ENCODE results near the gene DGKQ.
A peak's percentile ranks its signal among the peaks of the same experiment; 100 is the strongest.
"Not testable (repeated sequence)": the region's sequence is repeated elsewhere in the genome, so short reads cannot be mapped to it uniquely, and the experiment has no call there.

The DGKQ gene

DNA sequence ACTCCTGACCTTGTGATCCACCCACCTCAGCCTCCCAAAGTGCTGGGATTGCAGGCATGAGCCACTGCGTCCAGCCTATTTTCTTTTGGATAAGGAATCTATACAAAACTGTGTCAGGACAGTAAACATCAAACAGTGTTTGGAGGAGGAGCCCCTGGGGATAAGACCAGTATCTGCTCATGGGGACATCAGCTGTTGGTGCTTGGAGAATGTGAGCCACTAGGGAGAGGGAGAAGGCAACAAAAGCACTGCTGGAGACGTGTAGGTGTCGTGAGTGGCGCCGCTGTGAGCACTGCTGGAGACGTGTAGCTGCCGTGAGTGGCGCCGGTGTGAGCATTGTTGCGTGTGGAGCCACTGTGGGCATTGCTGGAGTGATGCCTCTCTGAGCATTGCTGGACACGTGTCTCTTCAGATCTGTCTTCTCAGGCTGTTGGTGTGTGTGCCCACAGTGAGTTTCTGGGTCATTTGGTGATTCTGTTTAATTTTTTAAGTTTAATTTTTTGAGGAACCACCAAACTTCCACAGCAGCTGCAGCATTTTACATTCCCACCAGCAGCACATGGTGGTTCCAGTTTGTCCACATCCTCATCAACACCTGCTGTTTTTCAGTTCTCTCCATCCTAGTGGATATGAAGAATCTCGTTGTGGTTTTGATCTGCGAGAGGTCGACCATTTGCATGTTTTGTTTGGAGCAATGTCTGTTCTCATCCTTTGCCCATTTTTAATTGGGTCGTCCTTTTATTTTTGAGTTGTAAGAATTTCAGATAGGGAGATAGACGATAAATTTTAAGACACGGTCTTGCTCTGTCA is 19.0 kb downstream of the DGKQ start:
- H3K4me3 ChIP-seq (ENCODE audit: low read depth, low read length), result no peak overlapping the region
- DNase-seq (ENCODE audit: low read depth), result no peak

DNA sequence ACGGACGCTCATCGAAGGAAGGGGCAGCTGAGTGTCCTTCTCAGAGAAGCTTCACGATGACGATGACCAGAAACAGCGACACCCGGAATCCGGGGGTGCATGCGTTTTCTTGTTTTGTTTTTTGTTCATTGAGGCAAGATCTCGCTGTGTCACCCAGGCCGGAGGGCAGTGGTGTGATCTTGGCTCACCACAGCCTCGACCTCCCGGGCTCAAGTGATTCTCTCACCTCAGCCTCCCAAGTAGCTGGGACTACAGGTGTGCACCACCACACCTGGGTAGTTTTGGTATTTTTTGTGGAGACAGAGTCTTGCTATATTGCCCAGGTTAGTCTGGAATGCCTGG is 19.8 kb downstream of the DGKQ start:
- H3K4me3 ChIP-seq (ENCODE audit: low read depth, low read length), result no peak overlapping the region
- no peak for DNase-seq (ENCODE audit: low read depth)

DNA sequence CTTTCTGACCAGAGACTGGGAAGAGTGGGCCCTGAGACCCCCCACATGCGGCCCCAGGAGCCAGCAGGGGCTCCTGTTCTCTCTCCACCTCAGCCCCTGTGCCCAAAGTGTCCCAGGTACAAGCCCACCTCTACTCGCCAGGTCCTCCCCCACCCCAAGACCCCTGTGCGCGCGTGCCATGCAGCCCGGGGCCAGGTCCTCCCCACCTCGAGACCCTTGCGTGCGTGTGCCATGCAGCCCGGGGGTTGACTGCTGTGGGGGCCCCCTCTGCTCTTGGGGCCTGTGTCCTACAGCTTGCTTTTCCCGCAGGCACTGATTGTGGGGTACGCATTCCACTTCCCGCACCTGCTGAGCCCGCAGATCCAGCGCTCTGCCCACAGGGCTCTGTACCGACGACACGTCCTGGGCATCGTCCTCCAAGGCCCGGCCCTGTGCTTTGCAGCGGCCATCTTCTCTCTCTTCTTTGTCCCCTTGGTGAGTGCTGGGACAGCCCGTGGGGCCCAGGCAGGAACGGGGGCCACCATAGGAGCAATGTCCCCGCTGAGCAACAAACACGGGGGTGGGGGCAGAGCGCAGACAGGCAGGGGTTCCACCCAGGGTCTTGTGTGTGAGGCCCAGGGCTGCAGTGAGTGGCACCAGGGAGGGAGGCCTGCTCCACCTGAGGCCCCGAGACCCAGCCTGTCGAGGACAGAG is 20.3 kb downstream of the DGKQ start:
- DNase-seq (ENCODE audit: low read depth), result no peak

DNA sequence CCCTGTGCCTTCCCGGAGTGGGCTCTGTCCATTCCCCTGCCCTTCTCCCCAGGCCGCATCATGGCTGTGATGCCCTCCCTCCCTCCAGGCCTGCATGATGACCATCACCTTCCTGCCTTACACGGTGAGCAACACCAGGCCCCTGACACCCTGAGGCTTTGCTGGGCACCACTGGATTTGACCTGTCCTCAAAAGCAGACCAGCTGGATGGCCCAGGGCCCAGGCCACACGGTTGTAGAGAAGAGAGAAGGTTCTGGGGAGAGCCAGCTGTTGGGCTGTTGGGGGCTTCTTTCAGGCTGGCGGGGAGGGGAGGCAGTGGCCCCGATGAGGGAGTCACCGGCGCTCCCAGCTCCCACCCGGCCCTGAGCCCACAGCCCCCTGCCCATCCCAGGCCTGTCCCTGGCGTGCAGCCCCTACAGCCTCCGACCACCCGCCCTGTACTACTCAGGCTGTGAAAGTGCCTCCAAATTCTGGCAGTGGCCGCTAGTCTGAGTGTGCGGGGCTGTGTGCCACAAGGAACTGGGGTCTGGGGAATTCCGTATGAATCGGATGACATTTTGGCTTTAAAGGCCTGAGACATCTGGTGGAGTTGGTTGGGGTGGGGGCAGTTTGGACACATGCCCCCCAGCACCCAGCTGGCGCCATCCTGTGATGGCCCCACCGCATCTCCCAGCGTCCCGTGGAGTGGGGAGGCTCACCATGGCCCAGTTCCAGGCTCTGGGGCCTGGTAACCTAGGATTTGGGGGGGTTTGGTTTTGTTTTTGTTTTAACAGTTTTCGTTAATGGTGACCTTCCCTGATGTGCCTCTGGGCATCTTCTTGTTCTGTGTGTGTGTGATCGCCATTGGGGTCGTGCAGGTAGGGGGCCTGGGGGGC is 21.5 kb downstream of the DGKQ start:
- DNase-seq (ENCODE audit: low read depth), result no peak
- no peak overlapping the region for H3K4me3 ChIP-seq (ENCODE audit: low read depth, low read length)

More for the DNA sequence above, 20.3 kb downstream of the DGKQ start:
- H3K4me3 ChIP-seq (ENCODE audit: low read depth, low read length), result no peak overlapping the region

DNA sequence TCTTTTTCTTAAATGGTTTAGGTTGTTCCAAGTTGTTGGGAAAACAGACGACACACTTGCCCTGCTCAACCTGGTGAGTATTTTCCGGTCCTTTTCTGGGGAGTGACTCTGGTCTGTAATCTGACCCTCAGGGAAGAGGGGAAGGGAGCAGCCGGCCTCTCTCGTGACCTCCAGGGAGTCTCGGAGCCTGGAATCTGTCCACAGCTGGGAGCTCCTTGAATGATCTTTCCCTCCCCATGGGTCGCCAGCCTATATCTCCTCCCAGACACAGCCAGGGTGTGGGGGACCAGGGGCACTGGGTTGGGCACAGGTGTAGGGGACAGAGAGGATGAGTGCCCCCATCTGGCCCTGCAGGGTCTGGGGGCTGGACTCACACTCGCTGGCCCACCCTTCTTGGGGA is 22.2 kb downstream of the DGKQ start:
- no peak for DNase-seq (ENCODE audit: low read depth)
- H3K4me3 ChIP-seq (ENCODE audit: low read depth, low read length), result no peak overlapping the region

DNA sequence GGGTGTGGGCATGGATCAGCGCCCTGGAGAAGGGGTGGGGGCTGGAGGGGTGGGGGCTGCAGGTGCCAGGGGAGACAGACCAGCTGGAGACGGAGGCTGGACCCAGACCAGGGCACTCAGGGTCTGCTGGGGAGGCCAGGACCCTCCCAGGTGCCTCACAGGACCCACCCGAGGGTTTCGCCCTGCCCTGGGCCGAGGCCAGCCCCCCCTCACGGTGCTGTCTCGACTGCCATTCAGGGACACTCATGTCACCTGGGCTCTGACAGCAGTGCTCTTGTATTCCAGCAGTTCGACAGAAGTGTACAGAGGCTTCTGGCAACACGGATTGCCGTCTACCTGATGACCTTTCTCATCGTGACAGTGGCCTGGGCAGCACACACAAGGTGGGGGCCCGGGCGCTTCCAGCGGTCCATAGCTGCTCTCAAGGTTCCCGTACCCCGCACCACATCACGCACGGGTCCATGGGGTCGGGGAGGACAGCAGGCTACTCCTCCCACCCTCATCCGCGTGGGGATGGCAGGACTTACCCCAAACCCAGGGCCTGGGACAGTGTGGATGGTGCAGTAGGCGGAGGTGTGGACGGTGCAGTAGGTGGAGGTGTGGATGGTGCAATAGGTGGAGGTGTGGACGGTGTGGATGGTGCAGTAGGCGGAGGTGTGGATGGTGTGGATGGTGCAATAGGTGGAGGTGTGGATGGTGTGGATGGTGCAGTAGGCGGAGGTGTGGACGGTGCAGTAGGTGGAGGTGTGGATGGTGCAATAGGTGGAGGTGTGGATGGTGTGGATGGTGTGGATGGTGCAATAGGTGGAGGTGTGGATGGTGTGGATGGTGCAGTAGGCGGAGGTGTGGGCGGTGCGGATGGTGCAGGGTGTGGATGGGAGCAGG is 23.0 kb downstream of the DGKQ start:
- H3K4me3 ChIP-seq (ENCODE audit: low read depth, low read length), result no peak overlapping the region
- no peak for DNase-seq (ENCODE audit: low read depth)

DNA sequence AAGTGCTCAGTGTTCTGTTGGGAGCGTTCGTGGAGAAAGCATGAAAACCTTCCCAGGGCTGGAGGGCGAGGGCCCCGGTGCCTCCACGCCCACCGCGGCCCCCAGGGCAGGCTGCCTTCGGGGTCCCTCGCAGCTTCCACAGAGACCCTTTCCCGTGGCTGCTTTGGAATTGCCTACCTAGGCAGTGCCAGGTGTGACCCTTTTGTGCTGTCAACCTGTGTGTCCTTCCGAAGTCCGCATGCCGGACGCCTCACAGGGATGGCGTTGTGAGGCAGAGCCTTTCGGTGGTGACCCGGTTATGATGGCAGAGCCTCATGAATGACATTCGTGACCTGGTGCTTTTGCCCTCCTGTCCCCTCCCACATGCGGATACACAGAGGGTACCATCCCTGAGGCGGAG is 23.7 kb downstream of the DGKQ start:
- no peak for DNase-seq (ENCODE audit: low read depth)
- H3K4me3 ChIP-seq (ENCODE audit: low read depth, low read length), result no peak overlapping the region

DNA sequence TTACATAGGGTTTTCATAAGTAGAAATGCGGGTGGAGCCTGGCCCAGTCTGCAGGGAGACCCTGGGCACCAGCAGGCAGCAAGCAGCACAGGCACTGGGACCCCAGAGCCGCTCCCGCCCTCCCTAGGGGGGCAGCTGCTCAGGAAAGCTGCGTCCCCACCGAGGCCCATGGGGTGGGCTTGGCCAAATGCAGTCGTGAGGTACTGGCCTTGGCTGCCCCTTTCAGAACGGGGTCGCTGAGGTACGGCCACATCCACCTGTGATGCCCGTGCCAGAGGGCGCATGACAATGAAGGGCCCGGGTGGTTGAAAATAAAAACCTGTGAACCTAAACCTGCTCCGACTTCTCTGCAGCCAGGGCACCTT is 24.5 kb downstream of the DGKQ start:
- no peak overlapping the region for H3K4me3 ChIP-seq (ENCODE audit: low read depth, low read length)
- no peak for DNase-seq (ENCODE audit: low read depth)

DNA sequence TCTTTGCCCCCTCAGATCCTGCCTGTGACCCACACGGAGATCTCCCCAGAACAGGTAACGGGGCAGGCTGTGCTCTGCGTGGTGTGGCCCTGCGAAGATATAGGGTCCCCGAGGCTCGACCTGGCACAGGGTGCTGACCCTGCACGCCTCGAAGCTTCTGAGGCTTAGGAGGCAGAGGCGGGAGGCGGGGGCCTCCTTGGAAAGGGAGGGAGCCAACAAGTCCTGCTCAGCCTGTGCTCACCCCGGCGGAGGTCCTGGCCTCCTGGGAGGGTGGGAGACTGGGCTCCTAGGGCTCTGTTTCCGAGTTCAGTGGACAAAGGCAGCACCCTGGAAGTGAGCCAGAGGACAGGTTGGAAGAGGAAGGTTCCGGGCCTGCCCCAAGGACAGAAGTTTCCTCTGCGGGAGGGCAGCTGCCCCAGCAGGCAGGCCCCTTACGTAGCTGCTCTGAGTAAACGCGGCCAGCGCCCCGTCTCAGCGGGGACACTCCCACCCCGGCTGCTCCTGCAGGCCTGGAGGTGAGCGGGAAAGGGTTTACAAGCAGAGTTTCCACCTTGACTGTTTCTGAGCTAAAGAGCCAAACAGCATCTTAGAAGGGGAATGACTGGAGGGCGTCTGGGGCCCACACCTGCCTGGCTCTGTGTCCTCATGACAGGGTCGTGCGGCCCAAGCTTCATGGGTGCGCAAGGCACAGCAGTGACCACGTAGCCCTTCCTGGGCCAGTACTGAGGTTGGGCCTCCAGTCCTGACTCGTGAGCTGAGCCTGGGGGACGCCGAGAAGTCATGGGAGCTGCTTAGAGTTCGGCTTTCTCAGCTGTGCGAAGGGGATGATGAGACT is 25.1 kb downstream of the DGKQ start:
- DNase-seq (ENCODE audit: low read depth), result no peak
- H3K4me3 ChIP-seq (ENCODE audit: low read depth, low read length), result no peak overlapping the region

DNA sequence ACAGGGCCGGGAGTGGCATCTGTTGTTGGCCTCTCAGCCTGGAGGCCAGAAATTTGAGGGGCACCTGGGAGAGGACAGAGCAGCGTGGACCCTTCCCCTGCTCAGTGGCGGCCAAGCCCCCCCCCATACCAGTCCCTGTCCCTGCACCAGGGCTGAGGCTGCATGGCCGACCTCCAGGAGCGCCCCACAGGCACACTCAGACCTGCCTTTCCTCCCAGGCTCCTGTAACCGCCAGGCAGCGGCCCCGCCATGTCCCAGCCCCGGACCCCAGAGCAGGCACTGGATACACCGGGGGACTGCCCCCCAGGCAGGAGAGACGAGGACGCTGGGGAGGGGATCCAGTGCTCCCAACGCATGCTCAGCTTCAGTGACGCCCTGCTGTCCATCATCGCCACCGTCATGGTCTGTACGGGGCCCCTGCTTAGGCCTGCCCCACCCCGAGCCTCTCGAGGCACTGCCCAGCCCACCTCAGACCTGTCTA is 25.8 kb downstream of the DGKQ start:
- DNase-seq (ENCODE audit: low read depth), result no peak
- H3K4me3 ChIP-seq (ENCODE audit: low read depth, low read length), result no peak overlapping the region

DNA sequence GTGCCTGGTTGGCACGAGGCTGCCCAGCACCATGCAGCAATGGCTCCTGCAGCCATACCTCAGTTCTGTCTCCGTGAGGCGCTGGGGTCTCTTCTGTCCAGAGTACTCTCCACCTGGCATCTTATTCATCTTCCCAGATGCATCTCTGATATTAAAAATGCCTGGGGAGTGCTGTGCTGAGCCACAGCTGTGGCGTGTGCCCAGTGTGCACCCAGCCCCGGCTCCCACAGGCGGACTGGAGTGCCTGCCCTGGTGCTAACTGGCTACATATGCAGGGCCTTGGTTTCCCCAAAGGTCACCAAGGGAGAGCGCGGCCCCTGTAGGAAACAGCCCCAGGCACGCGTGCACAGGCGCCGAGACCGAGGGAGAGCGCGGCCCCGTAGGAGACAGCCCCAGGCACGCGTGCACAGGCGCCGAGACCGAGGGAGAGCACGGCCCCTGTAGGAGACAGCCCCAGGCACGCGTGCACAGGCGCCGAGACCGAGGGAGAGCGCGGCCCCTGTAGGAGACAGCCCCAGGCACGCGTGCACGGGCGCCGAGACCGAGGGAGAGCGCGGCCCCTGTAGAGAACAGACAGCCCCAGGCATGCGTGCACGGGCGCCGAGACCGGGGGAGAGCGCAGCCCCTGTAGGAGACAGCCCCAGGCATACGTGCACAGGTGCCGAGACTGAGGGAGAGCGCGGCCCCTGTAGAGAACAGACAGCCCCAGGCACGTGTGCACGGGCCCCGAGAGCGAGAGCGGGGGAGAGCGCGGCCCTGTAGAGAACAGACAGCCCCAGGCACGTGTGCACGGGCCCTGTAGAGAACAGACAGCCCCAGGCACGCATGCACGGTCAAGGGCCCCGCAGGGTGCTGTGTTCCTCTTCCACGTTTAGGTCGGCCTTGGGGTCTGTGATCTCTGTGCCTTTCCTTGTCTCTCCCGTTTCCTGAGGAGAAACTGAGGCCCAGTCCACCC is 26.6 kb downstream of the DGKQ start:
- no peak for DNase-seq (ENCODE audit: low read depth)
- no peak overlapping the region for H3K4me3 ChIP-seq (ENCODE audit: low read depth, low read length)

DNA sequence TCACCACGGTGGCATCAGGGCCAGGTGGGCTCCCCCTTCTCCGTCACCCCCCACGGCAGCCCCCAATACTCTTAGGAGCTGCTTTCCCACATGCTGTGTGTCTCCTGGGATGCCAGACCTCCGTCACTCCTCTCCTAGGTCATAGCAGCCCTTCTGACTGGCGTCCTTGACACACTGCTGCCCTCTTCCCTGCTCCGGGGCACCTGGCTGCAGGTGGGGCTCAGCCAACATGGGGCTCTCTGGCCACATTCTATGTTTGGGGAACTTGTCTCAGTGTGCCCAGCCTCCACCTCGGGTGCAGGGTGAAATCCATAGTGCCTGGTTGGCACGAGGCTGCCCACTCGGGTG is 27.3 kb downstream of the DGKQ start:
- no peak overlapping the region for H3K4me3 ChIP-seq (ENCODE audit: low read depth, low read length)
- no peak for DNase-seq (ENCODE audit: low read depth)

DNA sequence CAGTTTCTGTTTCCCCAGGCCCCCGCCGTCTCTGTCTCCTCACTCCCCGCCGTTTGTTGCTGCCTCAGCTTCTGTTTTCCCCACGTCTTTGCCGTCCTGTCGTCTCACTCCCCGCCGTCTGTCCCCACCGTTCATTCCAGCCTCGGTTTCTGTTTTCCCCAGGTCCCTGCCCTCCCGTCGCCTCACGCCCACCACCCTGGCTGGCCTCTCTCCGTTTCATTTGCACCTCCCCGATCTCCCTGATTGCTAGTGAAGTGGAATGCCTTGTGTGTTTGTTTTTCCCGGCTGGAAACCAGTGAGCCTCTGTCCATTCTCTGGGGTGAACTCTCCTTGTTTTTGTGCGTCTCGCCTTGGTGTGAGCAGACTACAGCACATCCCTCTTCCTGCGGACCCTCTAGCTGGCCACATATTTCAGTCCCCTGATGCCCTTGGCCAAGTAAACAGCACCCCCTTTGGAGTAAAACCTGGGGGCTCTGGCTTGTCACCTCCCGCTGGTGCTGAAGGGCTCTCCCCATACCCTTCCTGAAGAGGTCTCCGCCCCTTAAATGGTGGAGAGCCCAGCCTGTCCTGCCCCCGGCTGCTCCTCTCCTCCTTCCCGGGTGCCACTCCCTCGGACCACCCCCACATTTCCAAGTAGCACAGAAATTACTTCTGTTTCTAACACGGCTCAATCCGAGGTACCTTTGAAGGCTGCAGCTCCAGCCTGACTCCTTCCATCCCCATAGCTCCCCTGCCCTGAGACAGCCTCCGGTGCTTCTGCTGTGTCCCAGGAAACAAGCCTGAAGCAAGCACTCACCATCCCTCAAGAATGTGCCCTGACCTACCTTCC is 27.9 kb downstream of the DGKQ start:
- no peak for DNase-seq (ENCODE audit: low read depth)

DNA sequence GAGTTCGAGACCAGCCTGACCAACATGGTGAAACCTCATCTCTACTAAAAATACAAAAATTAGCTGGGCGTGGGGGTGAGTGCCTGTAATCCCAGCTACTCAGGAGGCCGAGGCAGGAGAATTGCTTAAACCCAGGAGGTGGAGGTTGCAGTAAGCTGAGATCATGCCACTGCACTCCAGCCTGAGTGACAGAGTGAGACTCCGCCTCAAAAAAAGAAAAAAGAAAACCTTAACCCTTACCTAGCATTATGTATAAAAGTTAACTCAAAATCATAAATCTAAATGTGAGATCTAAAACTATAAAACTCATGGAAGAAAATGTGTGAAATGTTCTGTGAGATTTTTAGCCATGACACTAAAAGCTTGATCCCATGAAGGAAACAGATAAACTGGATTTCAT is 33.9 kb downstream of the DGKQ start:
- H3K4me3 ChIP-seq (ENCODE audit: low read depth, low read length); DNase-seq (ENCODE audit: low read depth): not testable (repeated sequence)

More for the DNA sequence above, 27.9 kb downstream of the DGKQ start:
- no peak overlapping the region for H3K4me3 ChIP-seq (ENCODE audit: low read depth, low read length)

DNA sequence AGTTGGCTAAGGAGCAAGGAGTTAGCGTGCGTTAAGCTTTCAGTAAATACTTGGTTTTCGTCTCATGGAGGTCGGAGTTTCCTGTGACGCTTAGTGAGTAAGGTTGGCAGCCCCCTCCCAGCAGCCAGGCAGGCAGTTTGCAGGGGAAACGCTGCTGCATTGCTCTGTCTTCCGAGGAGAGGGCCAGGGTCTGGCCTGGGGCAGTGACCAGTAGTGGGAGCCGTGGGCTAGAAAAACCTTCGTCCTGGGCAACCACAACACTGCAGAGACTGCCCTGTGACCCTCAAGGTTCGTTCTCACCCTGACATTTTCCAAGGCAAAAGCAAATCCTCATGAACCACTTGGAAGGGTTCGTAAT is 40.7 kb downstream of the DGKQ start:
- DNase-seq (ENCODE audit: low read depth), result no peak
- H3K4me3 ChIP-seq (ENCODE audit: low read depth, low read length), result peak overlapping the region; percentile 72

DNA sequence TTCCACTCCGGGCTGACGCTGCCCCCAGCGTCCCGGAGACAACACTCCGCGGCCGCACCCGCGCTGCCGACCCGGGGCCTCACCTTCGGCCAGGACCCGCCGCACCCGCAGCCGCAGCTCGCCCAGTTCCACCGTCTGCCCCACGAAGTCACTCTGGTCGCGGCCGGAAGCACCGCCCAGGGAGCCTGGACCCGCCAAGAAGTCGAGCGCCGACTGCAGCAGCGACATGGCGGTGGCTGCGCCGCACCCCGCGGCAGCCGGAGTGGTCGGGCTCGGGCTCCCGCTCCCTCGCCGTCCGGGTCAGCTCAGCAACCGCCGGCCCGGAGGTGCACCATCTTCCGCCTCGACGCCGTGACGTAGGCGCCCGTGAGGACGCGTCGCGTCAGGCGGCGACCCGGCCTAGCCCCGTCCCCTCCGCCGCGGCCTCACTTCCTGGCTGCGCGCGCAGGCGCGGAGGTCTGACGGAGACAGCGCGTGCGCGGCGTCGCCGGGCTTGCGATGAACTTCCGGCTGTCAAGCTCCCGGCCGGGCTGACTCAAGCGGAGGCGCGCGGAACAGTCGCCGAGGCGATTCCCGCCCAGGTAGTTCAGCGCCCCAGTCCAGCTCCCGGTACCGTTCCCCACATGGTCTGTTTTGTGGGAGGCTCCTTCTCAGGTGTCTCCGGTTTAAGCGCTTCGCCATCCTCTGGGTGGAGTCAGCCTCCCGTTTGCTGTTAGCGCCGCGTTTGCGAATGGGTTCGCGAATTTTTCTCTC is 41.2 kb downstream of the DGKQ start, which contains the start of the genes GAK and TMEM175:
Gene GAK (minus strand): TSS at position 357 of the 753 bp plus-strand sequence. CDS start 129 bp downstream, at position 228.
Gene TMEM175 (plus strand): TSS at position 501 of the 753 bp plus-strand sequence. CDS start 15,280 bp downstream, outside the sequence.
- peak; percentile 77 for DNase-seq (ENCODE audit: low read depth)
- peak within 1 kb of the TSS; percentile 72 for H3K4me3 ChIP-seq (ENCODE audit: low read depth, low read length)
